GM19438 (cell line): ENCODE data around the gene PLEKHA7.
"Not testable (repeated sequence)": the region's sequence is repeated elsewhere in the genome, so short reads cannot be mapped to it uniquely, and the experiment has no call there.

ENCODE experiments used
- ATAC-seq: cut with Tn5 transposase; IDR thresholded peaks from one replicate; pipeline ENCODE4 v1.9.1; 2021; ENCODE audit warnings: low read depth; ENCODE audit not compliant: unreplicated experiment

PLEKHA7 gene

DNA sequence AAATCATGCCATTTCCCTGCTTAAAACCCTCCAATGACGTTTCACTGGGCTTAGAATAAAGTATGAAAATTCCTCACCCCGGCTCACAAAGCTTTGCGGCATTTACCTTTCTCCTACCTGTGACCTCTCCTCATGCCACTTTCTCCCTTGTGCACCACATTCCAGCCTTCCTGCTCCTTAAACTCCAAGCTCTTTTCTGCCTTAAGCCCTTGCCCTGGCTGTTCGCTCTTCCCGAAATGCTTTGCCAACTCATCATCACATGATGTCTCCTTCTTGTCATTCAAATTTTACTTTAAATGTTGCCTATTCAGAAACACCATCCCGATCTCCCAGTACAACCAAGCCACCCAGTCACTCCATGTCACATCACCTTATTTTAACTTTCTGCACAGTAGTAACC lies 2.0 kb downstream of the PLEKHA7 start:
- ATAC-seq, result no peak

DNA sequence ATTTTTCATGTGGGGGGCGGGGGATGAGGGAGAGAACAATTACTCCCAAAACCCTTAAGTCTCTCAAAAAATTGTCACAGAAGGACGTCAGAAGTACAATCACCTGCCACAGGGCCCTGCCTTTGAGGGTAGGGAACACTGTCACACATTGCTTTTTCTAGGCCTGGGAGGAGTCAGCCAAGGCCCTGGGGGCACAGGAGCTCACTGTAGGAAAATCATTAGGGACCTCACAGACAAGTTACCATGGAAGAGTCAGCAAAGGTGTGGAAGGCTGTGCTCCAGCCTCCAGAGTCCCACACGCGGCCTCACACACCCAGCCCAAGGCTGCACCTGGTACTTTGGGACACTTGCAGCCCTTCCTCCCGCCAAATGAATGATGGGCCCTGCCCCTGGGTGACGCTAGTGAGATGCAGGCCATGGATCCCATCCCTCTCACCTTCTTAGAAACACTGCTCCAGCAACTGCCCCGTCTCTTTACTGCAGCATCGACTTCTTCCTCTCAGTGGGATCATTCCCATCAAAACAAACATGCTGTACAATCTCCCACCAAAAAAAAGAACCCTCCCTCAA lies 3.3 kb downstream of the PLEKHA7 start:
- no peak for ATAC-seq

DNA sequence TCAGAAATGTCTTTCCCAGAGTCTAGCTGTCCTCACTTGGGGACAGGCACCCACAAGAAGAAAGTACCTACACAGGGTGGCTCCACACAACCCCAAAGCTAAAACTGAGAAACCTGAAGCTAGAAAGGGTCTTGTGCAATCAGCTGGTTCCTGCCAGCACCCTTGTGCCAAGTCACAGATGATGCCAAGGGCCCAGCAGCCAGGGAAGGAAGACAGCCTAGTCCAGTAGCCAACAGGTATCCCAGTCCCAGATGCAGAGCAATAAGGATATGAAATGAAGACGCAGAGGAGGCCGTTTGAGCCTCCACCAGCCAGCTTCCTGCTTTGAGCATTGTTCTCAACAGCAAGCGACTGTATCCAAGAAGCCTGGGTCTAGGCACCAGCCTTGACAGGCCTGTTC lies 6.1 kb downstream of the PLEKHA7 start:
- ATAC-seq, result no peak

DNA sequence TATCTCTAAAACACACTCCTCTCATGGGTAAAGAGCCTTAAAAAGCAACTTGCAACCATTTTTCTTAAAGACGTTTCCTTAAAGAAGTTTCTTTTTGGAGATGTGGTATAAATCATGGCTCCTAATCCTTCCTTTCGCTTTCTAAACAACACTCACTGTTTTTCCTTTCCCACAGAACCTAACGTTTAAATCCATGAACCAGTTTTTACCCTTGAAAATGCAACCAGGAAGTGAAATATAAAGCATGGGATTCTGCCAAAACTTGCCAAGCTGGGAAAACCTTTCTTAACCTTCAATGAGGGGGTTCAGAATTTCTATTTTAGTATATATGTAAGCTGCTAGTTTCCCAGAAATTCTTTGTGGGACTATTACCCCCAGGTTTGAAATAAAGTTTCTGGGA lies 8.6 kb downstream of the PLEKHA7 start:
- ATAC-seq, result no peak

DNA sequence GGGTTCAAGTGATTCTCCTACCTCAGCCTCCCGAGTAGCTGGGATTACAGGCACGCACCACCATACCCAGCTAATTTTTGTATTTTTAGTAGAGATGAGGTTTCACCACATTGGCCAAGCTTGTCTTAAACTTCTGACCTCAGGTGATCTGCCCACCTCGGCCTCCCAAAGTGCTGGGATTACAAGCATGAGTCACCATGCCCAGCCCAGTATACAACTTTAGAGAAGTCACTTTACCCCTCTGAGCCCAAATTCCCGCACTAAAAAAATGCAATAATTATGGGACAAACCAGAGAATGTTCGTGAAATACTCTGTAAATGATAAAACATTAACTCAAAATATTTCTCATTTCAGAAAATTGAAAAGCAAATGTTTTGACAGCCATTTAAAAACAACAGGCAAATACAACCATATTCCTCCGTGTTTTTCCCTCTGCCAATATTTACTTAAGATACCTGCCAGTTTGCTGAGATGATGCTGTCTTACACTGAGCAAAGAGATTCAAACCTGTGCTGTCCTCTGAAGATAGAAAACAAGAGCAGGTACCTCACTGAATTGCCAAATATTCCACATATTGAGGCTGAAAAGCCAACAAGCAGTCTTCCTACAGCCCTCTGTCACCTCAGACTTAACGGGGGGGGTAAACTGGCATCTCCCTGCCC lies 9.6 kb downstream of the PLEKHA7 start:
- no peak for ATAC-seq

DNA sequence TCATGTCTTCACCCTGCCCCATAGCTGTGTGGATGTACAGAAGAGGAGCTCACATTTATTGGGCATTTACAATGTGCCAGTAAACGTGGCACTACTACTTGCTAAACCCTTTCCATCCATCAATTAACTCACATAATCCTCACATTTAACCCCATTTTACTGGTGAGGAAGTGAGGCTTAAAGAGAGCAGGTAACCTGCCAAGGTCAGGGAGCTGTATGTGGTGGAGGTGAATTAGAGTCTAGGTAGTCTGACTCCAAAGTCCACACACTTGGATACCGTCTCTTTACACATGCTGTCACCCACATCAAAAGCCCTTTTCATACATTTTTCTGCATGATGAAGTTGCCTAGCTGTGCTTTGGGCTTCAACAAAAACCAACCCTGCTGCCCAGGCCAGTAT lies 10.8 kb downstream of the PLEKHA7 start:
- no peak for ATAC-seq

DNA sequence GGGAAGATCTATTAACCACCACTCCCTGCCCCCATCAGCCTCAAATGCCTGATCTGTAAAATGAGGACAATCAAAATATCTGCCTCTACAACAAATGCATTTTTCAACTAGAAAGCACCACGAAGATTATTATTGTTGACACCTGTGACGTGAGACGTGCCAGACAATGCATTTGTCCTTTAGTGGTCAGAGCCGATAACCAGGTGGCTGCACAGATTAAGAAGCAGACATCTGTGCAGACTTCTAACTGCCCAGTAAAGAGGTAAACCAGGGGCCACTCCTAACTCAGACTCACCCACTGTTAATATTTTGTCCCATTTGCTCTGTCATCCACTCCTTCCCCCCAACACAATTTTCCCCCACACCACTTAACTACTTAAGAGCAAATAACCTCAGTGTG lies 11.7 kb downstream of the PLEKHA7 start:
- ATAC-seq, result no peak

DNA sequence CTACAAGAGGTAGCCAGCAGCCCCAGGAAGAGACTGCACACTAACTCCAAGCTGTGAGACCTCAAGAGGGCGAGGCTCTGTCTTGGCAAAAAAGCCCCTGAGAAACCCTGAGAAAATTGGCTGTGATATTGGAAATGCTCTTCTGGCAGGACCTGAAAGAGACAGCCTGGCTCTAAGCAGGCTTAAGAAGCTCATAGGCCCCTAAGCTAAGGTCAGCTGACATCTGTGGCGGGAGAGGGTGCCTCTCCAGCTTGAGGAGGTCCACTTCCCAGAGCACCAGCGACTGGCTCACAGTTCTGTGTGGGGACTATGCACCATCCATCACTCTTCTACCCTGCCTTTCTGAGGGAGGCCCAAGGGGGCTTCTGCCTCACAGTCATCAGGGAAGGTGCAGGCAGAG lies 12.4 kb downstream of the PLEKHA7 start:
- no peak for ATAC-seq

DNA sequence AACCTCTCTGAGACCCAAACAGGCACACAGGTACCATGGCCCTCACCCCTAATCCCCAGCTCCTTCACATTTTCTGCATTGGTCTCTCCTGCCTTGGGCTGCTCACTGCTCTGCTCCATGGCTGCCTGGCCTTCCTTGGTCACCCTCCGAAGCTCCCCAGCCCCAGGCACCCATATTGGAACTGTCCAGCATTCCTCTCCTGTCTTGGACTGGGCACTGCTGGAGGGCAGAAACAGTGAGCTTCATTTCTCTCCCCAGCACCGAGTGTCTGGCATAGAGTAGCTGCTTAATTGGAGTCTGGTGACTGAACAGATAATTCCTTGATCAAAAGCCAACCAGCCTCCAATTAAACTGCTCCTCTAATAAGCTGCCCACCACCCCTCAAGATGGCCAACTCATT lies 13.2 kb downstream of the PLEKHA7 start:
- no peak for ATAC-seq

DNA sequence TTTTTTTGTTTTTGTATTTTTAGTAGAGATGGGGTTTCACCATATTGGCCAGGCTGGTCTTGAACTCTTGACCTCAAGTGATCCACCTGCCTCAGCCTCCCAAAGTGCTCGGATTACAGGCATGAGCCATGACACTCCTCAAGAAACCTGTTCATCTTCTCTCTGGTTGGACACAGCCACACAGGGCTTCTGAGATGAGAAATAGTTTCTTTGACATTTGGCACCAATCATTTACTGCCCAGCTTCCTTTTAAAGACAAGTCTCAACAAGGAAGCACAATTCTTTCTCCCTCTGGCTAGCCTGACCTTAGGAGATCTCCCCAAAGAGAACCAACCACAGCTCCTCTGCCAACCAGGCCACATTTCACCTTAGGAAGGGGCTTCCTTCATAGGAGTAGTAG lies 14.0 kb downstream of the PLEKHA7 start:
- not testable (repeated sequence) for ATAC-seq

DNA sequence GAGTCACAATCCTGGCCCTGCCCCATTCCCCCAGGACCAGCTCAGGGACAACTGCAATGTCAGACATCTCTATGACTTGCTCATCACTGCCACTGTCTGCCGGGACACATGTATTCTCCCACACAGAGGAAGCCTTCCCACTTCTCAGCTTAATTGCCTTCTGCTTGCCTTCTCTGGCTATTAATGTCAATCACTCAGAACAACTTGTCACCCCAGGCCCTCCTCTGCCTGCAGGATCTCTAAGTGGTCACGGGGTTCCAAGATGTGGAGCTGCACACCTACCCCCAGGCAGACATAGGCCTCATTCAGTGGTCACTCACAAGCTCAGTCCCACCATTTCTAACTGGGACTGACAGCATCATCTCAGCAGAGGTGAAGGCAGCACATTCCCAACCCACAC lies 15.1 kb downstream of the PLEKHA7 start:
- ATAC-seq, result no peak

DNA sequence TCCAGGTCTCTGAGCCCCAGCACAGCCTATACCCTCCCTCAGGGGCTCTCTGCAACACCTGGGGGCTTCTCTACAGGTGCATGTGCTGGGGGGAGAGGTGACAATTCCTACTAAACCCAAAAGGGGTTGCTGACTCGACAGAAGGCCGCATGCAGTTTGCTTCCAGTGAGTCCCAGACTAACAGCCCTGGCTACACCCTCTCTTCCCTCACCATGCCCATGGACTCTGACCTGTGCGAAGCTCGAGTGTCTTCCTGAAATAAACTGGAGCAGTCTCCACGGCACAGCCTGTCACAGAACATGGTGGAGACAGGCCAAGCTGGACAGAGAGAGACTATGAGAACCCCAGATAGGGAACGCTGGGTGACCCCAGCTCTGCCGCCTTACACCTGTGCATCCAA lies 16.6 kb downstream of the PLEKHA7 start:
- ATAC-seq, result no peak

DNA sequence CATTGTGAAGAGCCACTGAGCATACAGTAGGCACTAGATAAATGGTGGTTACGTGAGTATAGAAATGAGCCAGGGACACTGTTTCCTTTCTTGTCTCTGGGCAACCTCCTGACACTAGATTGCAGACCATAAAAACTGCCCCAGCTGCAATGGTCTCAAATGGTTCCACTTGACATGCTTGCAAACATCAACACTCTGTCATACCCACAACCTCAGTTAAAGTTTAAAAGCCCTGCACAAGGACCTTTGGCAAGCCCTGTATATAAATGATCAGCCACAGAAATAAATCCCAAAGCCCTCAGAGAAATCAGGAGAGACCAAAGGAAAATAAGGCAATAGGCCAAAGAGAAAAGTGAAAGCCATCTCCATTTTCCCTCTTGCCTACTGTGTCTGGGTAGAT lies 20.7 kb downstream of the PLEKHA7 start:
- ATAC-seq, result no peak

DNA sequence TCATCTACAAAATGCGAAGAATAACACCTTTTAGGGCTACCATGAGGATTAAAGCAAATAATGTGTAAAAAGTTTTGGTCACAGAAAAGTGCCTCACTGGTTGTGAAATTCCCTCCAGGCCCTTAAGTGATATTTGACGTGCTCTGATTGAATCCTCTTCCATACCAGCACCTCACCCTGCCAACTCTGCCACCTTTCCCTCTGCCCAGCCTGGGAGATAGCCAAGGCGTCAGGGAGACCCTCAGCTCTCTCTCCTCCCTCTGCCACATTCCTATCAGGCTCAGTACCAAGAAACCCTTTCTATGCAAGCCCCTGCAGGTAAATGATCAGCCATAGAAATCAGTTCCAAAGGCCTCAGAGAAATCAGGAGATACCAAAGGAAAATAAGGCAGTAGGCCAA lies 21.4 kb downstream of the PLEKHA7 start:
- no peak for ATAC-seq

DNA sequence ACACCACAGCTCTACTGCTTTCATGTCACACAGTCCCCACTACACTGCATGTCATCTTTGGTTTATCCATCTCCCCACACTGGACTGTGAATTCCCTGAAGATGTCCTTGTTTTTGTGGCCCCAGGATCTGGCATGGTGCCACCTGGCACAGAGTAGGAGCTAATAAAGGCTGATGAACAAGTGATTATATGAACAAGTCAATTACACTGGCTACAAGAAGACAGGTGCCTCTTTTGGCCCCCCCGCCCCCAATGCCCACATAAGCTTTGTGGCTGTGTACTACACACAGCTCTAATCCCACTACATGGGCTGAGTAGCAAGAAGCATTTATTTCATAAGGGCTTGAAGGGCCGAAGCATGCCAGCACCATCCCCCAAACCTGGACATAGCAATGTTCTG lies 24.7 kb downstream of the PLEKHA7 start:
- no peak for ATAC-seq

DNA sequence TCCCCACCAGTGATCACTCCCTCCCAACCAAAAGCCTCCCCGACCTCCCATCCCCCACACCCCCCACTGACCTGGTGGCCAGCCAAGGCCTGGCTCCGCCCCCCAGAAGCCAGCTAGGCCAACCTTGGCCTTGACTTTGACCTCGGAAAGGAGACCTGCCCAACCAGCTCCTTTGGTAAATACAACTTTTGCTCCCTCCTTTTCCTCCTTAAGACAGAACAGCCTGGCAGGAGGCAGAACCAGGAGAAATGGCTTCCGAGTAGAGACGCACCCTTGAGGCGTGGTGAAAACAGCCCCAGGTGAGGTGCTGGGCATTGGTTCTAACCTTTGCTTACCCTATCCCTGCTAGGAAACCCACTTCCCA lies 27.0 kb downstream of the PLEKHA7 start:
- no peak for ATAC-seq

DNA sequence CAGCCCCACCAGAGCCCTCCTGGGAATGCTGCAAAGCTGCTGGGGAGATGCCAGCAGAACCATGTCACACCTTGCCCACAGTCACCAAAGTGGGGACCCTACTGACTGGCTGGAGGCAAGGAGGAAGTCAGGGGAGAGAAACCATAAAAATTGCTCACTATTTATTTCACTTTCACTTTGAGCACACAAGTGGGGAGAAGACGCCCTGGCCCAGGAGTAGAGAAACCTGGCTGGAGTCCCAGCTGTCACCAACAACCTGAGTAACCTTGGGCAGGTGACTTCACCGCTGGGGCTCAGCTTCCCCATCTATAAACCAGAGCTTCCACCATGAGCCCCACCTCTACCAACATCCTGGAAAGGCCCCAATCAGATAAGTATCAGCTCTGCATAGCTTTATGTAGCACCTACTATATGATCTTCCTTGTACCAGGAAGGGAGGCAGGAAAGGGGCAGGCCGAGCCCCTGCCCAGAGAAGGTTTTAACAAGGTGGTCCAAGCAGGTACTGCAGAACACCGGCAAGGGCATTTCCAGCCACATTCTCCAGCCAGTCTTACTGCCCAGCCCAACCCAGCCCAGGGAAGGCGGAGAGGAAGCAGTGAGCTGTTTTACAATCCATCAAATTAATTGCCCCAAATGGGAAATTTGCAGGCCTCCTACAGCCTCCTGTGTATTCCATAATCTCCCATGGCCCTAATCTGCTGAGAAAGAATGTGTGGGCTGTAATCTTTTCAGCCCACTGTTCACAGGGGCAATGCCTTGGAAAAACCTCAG lies 27.6 kb downstream of the PLEKHA7 start:
- peak; percentile 99 for ATAC-seq

DNA sequence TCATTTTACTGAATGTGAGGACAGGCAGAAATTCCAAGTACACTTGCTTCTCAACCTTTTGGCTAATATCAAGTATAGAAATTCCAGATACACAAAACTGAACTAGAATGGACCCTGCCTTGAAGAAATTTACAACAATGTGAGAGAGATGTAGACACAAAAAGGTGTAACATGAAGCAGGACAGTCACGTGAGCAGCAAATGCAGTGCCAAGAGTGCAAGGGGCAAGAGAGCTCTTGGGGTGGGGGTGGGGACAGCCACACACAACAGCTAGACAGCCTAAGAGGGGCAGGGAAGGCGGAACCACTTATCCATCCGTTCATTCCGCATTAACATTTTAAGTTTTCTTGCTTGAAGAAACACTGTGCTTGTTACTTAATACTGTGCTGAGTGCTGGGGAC lies 28.9 kb downstream of the PLEKHA7 start:
- ATAC-seq, result no peak

DNA sequence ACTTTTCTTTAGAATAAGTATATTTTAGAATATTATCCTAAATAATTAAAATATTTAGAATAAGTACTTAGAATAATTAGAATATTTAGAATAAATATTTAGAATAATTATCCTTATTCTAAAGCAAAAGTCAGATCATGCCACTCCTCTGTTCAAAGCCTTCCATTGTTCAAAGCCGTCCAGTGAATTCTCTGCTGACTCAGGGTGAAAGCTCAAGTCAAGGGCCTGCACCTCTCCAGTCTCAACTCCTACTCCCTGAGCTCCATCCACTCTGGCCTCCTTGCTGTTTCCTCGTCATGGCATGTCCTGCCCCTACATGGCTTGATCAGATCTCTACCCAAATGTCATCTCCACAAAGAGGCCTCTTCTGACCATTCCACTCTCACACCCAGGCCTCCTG lies 30.0 kb downstream of the PLEKHA7 start:
- no peak for ATAC-seq

DNA sequence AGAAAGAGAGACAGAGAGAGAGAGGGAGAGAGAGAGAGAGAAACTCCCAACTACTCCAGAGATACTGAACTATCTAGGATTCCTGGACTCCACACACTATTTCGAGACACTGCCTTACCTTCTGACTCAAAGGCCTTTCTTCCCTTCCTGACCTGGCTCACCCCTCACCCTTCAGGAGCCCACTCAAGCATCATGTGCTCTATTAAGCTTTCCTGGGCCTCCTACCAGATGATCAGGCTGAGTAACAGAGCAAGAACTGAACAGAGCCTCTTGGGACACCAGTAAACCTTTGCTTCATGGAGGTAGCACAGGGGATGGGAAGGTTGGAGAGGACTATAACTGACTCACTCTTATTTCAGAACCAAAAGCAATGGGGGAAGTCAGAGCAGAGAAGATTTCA lies 31.4 kb downstream of the PLEKHA7 start:
- no peak for ATAC-seq

DNA sequence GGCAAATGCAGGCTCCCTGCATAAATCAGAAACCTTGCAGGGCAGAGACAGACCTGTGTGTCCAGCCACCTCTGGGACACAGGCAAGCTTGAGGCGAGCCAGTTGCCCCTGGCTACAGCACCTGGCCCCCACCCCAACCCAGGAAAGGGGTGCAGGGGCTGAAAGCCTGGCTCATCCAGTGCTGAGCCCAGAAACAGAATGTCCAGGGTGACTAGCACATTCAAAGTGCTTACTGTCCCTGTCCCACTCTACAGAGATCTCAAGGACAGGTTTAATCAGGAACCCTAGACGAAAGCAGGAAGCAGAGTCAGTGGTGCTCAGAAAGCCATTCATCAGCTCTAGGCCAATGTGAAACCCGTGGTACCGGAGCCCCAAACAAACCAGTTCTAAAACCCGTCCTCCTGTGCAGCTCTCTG lies 31.9 kb downstream of the PLEKHA7 start:
- no peak for ATAC-seq

DNA sequence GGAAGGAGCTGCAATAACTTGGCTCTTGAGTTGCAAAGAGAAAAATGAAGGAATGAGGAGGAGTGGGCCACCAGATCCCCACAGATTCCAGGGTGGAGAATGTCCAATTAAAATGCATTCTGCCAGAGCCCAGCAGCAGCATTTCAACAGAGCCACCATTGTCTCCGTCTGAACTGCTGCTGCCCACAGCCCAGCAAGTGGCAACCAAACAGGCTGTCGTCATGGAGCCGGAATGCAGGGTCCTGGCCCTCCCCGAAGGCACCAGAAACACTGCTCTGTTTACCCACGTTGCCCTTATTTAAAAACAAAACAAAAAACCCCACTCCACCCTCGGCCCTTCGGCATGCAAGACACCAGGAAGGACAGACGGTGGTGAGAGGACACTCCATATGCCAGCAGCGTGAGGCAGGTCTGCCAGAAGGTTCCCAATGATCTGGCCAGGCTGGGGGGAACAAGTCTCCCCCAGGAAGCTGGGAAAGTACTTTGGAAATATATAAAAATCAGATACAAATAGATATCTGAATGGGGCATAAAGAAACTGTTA lies 32.5 kb downstream of the PLEKHA7 start:
- no peak for ATAC-seq
